Fibroblast of mammary gland (primary cell): Measurements from ENCODE around the gene CXCR6.

Source experiments
- DNase-seq: peaks from one replicate; pipeline ENCODE4 v3.0.0-alpha.2; 2010; ENCODE audit warnings: low read depth
- H3K4me3 ChIP-seq: 2 replicates; pipeline ENCODE4 v1.5.1; 2011; ENCODE audit warnings: low read depth, mild to moderate bottlenecking, low read length, moderate library complexity; ENCODE audit not compliant: control insufficient read depth
- CTCF ChIP-seq: conservative IDR thresholded peaks from 2 replicates; pipeline ENCODE4 v1.5.1; 2011; ENCODE audit warnings: low read depth, low read length, inconsistent platforms; ENCODE audit not compliant: control insufficient read depth, insufficient read depth

CXCR6 gene

GRCh38 chr3:45933591-45933990 lies 9.7 kb upstream of the CXCR6 start:
- no peak for TF ChIP-seq CTCF
- no peak overlapping the region for H3K4me3 ChIP-seq
- DNase-seq: no peak

- H3K4me3 ChIP-seq: no peak overlapping the region
- no peak for TF ChIP-seq CTCF
- DNase-seq: no peak
Measured at GRCh38 chr3:45936261-45936660, 7.0 kb upstream of the CXCR6 start.

DNA sequence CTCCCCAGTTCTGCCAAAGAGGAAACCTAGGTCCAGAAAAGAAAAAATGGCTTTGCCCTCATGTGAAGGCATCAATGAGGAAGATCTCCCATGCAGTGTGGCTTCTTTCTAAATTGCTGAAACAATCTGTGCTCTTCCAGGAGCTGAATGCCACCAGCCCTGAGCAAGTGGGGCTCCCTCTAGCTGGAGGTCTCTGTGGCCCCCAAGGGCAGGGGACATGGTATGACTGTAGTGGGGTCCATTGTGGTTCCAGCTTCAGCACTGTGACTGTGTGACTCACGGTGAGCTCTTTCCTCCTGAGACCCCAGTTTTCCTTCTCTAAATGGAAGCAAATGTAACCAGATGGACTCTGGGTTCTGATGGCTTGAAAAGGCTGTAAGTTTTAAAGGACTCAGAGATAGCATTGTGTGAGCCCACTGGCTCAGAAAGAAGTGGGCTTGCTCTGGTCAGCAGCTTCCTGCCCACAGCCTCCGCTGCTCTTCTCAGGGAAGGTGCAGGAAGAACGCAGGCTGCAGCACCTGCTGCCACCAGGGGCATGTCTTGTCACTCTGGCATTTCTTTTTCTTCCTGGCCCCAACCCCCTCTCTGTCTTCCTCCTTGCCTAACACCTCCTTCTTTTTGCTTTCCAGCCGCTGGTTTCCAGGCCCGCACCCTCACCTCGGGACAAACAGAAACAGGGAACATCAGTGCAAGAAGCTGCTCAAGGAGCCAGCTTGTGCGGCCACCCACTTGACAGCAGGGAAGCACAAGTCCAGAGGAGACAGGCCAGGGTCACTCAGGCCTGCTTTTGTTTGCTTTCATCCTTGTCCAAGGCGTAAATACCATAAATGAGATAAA lies 5.8 kb upstream of the CXCR6 start:
- no peak for TF ChIP-seq CTCF
- no peak overlapping the region for H3K4me3 ChIP-seq
- DNase-seq: no peak

- H3K4me3 ChIP-seq: no peak overlapping the region
- no peak for TF ChIP-seq CTCF
- no peak for DNase-seq
Measured at GRCh38 chr3:45938043-45938435, 5.2 kb upstream of the CXCR6 start.

DNA sequence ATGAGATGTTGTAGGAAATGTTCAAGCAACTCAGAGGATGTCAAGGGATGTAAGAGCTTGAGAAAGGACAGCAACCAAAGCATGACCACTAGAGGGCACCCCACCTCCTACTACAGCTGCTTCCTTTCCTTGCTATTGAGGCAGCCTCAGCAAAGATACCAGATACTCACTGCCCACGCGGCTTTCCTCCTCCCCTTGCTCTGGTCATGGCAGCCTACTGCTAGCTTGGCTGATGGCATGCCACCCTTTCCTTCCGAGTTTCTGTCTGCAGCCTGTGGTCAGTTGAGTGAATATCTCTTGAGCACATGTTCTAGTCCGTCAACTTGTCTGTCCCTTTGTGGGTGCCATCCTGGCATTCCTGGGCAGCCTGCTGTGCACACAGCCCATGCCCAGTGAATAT lies 4.4 kb upstream of the CXCR6 start:
- peak; percentile 98 for TF ChIP-seq CTCF
- no peak overlapping the region for H3K4me3 ChIP-seq
- DNase-seq: peak; percentile 92

- TF ChIP-seq CTCF: no peak
- DNase-seq: no peak
- no peak overlapping the region for H3K4me3 ChIP-seq
Measured at GRCh38 chr3:45939341-45939771, 3.9 kb upstream of the CXCR6 start.
